Right hindlimb (tissue), 1 donor: ENCODE results near the gene ZDHHC11.
"Not testable (repeated sequence)": the region's sequence is repeated elsewhere in the genome, so short reads cannot be mapped to it uniquely, and the experiment has no call there.

ENCODE experiments used
- DNase-seq: peaks from one replicate; pipeline ENCODE4 v3.0.0-alpha.2; 2018

The ZDHHC11 gene

DNA sequence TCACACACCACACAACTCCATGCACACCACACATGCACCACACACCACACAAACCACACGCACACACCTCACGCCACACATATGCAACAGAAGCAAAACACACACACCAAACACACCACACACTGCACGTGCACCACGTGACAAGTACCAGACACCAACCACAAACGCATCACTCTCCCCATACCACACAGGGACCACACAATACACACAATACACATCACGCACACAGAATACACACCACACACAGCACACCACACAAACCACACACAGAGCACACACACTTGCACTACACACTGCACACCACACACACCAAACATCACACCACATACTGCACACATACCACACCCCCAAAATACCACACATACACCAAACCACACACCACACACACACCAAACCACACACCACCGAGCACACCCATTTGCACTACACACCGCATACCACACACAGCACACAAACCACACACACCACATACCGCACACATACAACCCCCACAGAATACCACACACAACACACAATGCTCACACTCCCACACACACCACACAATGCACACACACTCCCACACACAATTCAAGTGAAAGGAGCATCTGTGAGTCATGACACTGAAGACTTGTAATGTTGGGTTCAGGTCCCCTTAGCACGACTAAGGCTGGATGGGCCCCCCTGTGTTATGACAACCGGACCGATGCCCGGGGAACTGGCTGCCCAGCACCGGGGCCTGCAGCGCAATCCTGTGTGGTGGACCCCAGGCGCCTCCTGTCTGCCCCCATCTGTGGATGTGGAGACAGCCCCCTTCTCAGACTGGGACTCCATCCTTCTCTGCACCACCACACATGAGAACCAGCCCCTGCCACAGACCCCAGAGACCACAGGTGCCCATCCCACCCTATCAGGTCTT is 6.0 kb upstream of the ZDHHC11 start:
- DNase-seq = no peak

DNA sequence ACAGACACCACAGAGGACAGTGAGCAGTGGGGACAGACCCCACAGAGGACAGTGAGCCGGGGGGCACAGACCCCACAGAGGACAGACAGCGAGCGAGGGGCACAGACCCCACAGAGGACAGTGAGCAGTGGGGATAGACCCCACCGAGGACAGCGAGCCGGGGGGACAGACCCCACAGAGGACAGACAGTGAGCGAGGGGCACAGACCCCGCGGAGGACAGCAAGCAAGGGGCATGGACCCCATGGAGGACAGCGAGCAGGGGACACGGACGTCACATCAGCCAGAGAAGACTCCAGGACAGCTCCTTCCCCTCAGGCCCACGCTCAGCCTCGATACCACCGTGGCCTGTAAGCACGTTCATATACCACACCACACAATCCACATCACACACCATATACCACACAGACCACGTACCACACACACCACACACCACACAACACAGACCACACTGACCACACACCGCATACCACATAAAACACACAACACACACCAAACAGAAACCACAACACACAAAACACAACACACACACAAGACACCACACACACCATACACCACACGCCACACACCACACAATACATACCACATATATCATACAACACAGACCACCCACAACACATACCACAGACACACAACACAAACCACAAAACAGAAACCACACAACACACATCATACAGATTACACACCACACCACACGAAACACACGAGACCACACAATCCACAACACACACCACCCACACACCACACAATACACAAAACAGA is 5.2 kb upstream of the ZDHHC11 start:
- DNase-seq = no peak

DNA sequence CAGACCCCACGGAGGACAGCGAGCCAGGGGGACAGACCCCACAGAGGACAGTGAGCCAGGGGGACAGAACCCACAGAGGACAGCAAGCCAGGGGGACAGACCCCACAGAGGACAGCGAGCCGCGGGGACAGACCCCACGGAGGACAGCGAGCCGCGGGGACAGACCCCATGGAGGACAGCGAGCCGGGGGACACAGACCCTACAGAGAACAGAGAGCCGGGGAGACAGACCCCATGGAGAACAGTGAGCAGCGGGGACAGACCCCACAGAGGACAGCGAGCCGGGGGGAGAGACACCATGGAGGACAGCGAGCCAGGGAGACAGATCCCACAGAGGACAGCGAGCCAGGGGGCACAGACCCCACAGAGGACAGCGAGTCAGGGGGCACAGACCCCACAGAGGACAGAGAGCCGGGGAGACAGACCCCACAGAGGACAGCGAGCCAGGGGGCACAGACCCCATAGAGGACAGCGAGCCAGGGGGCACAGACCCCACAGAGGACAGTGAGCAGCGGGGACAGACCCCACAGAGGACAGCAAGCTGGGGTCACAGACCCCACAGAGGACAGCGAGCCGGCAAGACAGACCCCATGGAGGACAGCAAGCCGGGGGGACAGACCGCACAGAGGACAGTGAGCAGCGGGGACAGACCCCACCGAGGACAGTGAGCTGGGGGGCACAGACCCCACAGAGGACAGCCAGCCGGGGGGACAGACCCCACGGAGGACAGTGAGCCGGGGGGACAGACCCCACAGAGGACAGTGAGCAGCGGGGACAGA is 4.4 kb upstream of the ZDHHC11 start:
- DNase-seq = no peak

DNA sequence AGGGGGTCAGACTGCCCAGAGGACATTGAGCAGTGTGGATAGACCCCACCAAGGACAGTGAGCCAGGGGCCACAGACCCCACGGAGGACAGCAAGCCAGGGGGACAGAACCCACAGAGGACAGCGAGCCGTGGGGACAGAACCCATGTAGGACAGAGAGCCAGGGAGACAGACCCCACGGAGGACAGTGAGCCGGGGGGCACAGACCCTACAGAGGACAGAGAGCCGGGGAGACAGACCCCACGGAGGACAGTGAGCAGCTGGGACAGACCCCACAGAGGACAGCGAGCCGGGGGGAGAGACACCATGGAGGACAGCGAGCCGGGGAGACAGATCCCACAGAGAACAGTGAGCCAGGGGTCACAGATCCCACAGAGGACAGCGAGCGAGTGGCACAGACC is 3.4 kb upstream of the ZDHHC11 start:
- DNase-seq = no peak

DNA sequence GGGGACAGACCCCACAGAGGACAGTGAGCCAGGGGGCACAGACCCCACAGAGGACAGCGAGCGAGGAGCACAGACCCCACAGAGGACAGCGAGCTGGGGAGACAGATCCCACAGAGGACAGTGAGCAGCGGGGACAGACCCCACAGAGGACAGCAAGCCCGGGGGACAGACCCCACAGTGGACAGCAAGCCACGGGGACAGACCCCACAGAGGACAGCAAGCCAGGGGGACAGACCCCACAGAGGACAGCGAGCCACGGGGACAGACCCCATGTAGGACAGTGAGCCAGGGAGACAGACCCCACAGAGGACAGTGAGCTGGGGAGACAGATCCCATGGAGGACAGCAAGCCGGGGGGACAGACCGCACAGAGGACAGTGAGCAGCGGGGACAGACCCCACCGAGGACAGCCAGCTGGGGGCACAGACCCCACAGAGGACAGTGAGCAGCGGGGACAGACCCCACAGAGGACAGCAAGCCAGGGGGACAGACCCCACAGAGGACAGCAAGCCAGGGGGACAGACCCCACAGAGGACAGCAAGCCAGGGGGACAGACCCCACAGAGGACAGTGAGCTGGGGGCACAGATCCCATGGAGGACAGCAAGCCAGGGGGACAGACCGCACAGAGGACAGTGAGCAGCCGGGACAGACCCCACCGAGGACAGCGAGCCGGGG is 2.8 kb upstream of the ZDHHC11 start:
- not testable (repeated sequence) for DNase-seq

DNA sequence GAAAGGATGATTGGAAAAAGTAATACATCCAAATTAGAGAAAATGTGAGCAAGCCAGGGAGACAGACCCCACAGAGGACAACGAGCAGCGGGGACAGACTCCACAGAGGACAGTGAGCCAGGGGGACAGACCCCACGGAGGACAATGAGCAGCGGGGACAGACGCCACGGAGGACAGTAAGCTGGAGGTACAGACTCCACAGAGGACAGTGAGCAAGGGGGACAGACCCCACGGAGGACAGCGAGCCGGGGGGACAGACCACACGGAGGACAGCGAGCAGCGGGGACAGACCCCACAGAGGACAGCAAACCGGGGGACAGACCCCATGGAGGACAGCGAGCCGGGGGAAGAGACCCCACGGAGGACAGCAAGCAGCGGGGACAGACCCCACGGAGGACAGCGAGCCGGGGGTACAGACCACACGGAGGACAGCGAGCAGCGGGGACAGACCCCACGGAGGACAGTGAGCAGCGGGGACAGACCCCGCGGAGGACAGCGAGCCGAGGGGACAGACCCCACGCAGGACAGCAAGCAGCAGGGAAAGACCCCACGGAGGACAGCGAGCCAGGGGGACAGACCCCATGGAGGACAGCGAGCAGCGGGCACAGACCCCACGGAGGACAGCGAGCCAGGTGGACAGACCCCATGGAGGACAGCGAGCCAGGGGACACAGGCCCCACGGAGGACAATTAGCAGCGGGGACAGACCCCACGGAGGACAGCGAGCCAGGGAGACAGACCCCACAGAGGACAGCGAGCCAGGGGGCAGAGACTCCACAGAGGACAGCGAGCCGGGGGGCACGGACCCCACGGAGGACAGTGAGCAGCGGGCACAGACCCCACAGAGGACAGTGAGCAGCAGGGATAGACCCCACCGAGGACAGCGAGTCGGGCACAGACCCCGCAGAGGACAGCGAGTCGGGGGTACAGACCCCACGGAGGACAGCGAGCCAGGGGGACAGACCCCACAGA is 1.9 kb upstream of the ZDHHC11 start:
- DNase-seq = no peak

DNA sequence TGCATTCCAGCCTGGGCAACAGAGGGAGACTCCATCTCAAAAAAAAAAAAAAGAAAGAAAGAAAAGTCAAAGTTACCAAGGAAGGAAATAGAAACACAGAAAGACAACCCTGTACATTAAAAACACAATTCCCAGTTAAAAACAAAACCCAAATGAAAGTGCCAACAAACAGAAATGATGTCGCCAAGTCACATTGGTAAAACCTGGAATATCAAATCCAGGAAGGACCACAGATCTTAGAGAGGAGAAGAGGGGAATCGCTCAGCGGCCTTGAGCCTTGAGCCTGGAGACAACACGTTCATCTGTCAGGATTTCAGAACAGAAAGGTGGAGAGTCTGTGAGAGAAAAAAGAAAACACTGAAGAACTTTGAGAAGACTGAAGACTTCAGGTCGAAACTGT is 1.2 kb upstream of the ZDHHC11 start:
- DNase-seq = no peak

DNA sequence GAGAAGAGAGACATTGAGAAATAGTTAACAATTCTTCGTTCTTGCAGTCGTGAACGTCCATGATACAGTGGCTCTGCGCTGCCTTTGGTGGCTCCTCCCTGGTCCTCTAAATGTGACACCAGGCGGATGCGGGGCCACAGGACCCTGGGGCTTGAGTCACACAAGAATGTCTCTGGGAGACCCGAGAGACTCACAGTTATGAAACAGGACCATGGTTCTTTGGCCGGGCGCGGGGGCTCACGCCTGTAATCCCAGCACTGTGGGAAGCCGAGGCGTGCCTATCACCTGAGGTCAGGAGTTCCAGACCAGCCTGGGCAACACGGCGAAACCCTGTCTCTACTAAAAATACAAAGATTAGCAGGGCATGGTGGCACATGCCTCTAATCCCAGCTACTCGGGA is 767 bp upstream of the ZDHHC11 start:
- no peak for DNase-seq

DNA sequence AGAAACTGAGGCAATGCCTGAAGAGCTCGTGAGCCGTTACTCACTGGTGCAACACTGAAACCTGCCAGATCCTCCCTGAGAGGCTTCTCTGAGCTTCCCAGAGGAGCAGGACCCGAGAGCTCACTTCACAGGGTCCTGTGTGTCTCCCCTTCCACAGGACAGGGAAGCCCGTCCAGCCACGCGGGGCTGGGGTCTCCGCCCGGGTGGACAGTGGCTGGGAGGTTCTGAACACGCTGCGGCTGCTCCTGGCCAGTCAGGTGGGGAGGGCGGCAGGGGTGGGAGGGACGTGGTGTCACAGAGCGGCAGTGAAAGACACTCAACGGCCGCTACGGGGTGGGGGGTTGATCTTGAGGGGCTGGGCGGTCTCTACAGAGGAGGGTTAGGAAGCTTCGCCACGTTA is 290 bp upstream of the ZDHHC11 start:
- no peak for DNase-seq

DNA sequence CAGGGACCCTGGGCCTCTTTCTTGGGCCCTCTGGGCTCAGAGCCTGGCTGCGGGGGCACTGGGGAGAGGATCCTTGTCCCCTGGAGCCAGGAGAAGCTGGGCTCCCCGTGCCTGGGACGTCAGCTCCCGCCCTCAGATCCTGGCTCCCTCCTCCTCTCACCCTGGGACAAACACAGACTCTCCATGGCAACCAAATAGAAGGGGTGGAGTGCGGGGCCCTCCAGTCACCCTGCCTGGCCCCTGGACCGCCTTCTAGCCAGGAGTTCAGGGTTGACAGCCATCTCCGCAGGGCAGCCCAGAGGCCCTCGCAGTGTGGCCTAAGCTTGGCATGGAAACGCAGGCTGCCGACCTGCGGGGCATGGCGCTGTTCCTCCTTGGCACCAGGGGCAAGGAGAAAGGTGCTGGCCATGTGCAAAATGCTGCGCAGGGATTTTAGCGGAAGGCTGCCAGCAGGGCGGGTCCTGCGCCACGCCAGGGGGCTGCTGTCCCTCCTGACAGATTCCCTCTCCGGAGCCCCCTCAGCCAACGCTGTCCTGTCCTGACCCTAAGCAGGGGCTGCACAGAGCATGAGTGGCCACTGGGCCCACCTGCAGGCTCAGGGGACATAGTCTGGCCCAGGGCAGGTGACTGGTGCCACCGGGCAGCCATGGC is 1.0 kb downstream of the ZDHHC11 start:
- peak; percentile 71 for DNase-seq

DNA sequence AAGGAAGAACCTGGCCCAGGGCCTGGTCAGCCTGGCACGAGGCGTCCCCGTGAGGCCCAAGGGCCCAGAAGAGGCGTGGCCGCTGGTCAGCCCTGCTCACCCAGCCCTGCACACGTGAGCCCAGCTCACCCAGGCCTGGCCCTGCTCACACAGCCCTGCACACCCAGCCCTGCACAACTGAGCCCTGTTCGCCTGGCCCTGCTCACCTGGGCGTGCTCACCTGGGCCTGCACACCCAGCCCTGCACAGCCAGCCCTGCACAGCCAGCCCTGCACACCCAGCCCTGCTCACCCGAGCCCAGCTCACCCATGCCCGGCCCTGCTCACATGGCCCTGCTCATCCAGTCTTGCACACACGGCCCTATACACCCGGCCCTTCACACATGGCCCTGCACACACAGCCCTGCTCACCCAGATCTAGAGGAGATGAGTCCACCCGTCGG is 2.1 kb downstream of the ZDHHC11 start:
- no peak for DNase-seq

DNA sequence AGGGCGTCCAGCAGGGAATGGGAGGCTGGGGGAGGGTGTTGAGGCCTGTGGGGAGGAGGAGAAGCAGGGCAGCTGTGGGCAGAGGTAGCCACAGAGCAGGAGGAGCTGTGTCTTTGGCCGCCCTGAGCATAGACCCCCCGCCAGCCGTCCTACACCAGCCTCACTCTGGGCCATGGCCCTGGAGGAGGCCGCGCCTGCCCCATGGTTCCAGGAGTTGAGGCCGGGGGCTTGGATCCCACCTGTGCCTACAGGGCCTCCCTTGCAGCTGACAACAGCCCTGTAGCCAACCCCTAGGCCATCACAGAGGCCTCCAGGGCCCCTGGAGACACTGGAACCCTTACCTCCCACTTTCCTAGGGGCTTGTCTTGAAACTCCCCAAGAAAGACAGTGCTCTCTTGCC is 3.0 kb downstream of the ZDHHC11 start:
- not testable (repeated sequence) for DNase-seq

DNA sequence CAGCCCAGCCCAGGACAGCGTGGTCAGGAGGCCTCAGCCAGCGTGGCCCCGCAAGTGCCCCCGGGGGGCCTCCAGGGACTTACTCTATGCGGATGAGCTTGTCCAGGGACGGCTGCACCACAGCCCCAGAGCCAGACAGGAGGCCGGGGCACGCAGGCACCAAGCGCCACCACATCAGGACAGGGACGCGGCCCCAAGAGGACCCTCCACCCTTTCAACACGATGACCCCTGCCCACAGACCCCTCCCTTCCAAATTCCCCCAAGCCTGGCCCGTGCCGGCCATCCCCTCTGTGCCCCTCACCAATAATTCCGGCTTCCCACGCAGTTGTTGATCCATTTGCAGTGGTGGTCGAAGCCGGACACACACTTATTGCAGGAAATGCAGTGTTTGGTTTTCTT is 3.6 kb downstream of the ZDHHC11 start:
- DNase-seq = not testable (repeated sequence)

DNA sequence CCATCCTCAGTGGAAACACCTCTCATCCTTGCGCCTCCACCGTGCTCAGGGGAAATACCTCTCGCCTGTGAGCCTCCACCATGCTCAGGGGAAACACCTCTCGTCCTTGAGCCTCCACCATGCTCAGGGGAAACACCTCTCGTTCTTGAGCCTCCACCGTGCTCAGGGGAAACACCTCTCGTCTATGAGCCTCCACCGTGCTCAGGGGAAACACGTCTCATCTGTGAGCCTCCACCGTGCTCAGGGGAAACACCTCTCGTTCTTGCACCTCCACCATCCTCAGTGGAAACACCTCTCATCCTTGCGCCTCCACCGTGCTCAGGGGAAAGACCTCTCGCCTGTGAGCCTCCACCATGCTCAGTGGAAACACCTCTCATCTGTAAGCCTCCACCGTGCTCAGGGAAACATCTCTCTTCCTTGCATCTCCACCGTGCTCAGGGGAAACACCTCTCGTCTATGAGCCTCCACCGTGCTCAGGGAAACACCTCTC is 4.1 kb downstream of the ZDHHC11 start:
- not testable (repeated sequence) for DNase-seq

DNA sequence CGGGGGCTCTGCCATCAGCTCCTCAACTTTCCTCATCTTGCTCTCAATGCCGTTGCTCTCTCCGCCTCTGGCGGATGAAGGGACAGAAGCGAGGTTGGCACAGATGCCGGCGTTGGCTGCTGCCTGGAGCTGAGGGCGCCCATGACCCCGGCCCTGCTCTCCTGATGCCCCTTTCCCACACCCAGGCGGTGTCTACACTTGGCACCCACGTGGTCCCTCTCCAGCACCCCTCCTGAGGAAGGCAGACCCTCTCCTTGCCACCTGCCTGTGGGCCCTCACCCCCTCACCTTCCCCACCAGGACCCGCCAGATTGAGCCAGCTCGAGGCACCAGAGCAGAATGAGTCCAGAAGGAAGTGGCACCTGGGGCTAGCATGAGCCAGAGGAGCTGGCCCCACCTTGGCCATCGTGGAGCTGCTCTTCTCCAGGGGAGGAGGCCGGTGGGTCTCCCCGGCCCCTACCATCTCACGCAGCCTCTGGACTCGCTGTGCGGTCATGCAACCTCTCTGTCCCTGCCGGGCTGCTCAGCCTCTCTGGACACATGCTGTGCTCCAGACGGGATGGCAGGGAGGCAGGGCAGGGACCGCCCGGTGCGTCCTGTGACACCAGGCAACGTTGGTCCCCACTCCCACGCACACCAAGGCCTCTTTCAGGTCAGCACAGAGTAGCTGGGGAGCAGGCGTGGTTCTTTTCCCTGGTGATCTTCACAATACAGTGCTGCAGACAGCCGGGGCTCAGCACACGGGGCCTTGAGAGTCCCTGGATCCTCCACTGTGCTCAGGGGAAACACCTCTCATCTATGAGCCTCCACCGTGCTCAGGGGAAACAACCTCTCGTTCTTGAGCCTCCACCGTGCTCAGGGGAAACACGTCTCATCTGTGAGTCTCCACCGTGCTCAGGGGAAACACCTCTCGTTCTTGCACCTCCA is 4.8 kb downstream of the ZDHHC11 start:
- DNase-seq = not testable (repeated sequence)

DNA sequence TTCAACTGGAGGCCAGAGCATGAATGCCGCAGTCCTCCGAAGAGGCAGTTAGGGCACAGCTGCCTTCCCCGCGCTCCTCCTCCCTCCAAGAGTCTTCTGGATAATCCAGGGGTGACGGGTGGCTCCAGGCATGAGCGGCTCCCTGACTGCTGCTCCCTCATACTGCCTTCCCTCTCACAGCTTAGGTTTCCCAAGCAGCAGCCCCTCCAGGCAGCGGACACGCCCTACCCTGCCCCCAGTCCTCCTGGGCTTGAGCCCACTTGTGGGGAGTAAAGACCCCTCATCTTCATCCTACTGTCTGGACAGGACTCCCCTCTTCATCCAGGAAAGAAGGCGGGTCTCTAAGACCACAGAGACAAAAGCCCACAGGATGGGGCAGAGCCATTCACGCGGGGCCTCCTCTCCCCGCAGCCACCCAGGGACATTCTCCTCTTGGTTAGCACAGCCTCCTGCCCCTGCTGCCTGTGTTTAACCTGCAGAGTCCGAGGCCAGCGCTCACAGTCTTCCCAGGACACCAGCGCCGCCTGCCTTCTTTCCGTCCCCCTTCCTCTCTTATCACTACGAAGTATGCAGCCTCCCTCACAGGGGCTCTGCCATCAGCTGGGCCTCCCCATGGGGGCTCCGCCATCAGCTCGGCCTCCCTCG is 5.6 kb downstream of the ZDHHC11 start:
- DNase-seq = peak; percentile 7

DNA sequence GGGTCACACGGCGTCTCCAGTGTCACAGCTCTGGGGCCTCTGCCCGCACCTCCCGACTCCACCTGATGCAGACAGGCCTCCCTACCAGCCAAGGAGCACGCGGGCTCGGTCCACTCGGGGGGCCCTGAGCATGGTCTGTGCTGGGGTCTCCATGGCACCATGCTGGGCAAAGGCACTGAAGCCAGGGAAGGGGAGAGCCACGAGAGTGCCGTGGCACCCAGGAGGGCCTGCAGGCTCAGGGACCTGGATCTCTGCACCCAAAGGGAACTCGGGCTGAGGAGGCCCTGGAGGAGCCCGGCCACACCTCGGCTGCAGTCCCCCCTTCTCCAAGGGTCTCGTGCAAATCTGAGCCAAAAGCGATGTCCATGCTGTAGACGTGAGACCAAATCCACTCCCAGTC is 6.4 kb downstream of the ZDHHC11 start:
- DNase-seq = peak; percentile 15

DNA sequence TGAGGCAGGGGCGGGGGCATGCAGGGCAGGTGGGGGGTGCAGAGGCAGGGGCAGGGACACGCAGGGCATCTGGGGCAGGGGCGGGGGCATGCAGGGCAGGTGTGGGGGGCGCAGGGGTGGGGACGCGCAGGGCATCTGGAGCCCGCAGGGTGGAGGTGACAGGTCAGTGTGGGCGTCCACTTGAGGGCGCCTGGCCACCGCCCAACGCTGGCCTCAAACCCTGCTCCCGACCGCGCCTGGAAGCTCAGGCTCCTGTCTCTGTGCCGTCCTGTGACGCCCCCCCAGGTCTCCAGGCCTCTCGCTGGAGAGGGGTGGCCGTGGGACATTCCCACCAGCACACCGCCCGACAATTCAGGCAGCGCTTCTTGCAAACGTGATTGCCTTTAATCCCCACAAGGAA is 6.9 kb downstream of the ZDHHC11 start:
- DNase-seq = peak; percentile 19

DNA sequence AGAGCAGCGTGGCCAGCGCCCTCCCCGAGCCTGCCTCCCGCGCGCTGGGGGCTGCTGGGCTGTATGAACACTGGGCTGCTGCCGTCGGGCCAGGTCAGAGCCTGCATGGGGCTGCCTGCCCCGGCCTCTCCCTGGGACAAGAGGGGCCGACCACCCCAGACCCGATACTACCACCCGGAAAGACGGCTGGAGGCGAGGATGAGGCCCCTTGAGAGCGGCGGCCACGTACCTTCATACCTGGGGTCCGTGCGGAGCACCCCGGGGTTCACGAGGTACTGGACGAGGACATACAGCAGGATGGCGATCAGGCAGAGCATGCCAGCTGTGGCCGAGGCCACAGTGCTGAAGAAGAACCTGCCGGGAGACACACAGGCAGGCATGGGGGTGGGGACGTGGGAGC is 7.4 kb downstream of the ZDHHC11 start:
- DNase-seq = not testable (repeated sequence)
